ENCODE results near the gene ANKRD22. TPM values are rescaled to one million over a fixed set of nuclear protein-coding genes. Genes with fewer than 3 reads are reported as not detected.

ANKRD22 gene
- total and polyA plus RNA-seq, 2 of the 8 experiments (the other 6 are each of a cell fraction or from before 2014, with no cell fraction given), result 0.68 TPM; not detected in 1

- ChIA-PET POLR2A (ENCODE audit: partially characterized antibody) (interaction anchor here (0.6 kb wide), 1 partner anchor 40 kb away, joined by 3 read pairs; no protein-coding TSS in a partner anchor), CTCF (ENCODE audit: partially characterized antibody) (interaction anchor here (1.0 to 3.1 kb wide), 7 partner anchors 30 to 222 kb away, joined by 3 to 9 read pairs (median 4); partner anchors contain the start of gene RNLS)
- H2BK120ac ChIP-seq (replicated peaks; ENCODE audit: low read depth, low read length), result no peak overlapping the region
- no peak overlapping the region for H3K14ac ChIP-seq (ENCODE audit: insufficient read length)
- H3K79me2 ChIP-seq (ENCODE audit: control insufficient read depth in 1 of 2, insufficient read depth in 2 of 2, low read length in 2 of 2), result no peaks in the 10 kb centered on the region
- H2BK12ac ChIP-seq (ENCODE audit: low read depth, low read length), result no peak overlapping the region
- DNase-seq (ENCODE audit: low read depth in 1 of 2, low spot score in 2 of 2), result no peak
- H3K23ac ChIP-seq (ENCODE audit: insufficient read length), result no peak overlapping the region
- H3K4ac ChIP-seq (replicated peaks; ENCODE audit: insufficient read length, low read depth, low read length), result no peak overlapping the region
- H3K56ac ChIP-seq (replicated peaks; ENCODE audit: insufficient read length, low read depth, low read length), result no peak overlapping the region
- H3K4me2 ChIP-seq (ENCODE audit: insufficient read depth in 1 of 2, low read depth in 2 of 2, low read length in 2 of 2), result no peak overlapping the region
- H3K9ac ChIP-seq (replicated peaks in 1 of 4; ENCODE audit: extremely low read depth in 1 of 4, low read depth in 3 of 4, low read length in 3 of 4), result no peak overlapping the region
- no peak overlapping the region for H3K27ac ChIP-seq (ENCODE audit: low read depth, low read length)
- H3K18ac ChIP-seq (ENCODE audit: extremely low read depth, low read length), result no peak overlapping the region
- H3K23me2 ChIP-seq (ENCODE audit: low read depth, low read length), result no peaks in the 10 kb centered on the region
- H3K4me1 ChIP-seq (replicated peaks in 1 of 4; ENCODE audit: control insufficient read depth in 3 of 4, insufficient read depth in 4 of 4, low read length in 3 of 4), result peaks cover 0 to 3% (median under 1%) of the 10 kb centered on the region in 4 experiments; a peak in 3 of 7 replicates
- no peak overlapping the region for H2BK15ac ChIP-seq (ENCODE audit: low read length)
- no peaks in the 10 kb centered on the region for H3K9me3 ChIP-seq (ENCODE audit: insufficient read depth in 2 of 2, low read depth in 1 of 2, low read length in 1 of 2)
- H3K79me1 ChIP-seq (ENCODE audit: low read depth, low read length), result no peaks in the 10 kb centered on the region
- no peak overlapping the region for H4K8ac ChIP-seq (ENCODE audit: extremely low read depth, insufficient read depth, low read length)
- no peak overlapping the region for H2BK5ac ChIP-seq (ENCODE audit: low read depth, low read length)
- no peaks in the 10 kb centered on the region for H3K36me3 ChIP-seq (ENCODE audit: control insufficient read depth in 2 of 4, insufficient read depth in 4 of 4, low read length in 3 of 4)
- H4K5ac ChIP-seq (ENCODE audit: insufficient read length, low read depth, low read length), result no peak overlapping the region
- H4K20me1 ChIP-seq (replicated peaks in 1 of 2; ENCODE audit: control insufficient read depth in 1 of 2, insufficient read depth in 2 of 2, low read length in 2 of 2), result no peaks in the 10 kb centered on the region
- no peak overlapping the region for H4K91ac ChIP-seq (replicated peaks; ENCODE audit: insufficient read length, low read length)
- no peak for TF ChIP-seq CBX8 (IDR thresholded peaks at IDR 0.05; ENCODE audit: borderline replicate concordance, low read depth, low read length)
- TF ChIP-seq CTCF (IDR thresholded peaks at IDR 0.05; ENCODE audit: control extremely low read depth in 1 of 3, insufficient read depth in 1 of 3, low read depth in 1 of 3, low read length in 3 of 3), result no peak
- no peak for TF ChIP-seq ATF2 (IDR thresholded peaks at IDR 0.05; ENCODE audit: low read length)
- no peak for TF ChIP-seq SIRT6 (IDR thresholded peaks at IDR 0.05; ENCODE audit: low read length)
- TF ChIP-seq HDAC6 (IDR thresholded peaks at IDR 0.05; ENCODE audit: low read depth, low read length), result no peak
- no peaks in the 10 kb centered on the region for H3K27me3 ChIP-seq (replicated peaks in 1 of 4; ENCODE audit: control insufficient read depth in 3 of 4, extremely low read depth in 1 of 4, insufficient read depth in 3 of 4, low read length in 3 of 4)
- no peak overlapping the region for H3K4me3 ChIP-seq (ENCODE audit: extremely low read depth in 1 of 4, insufficient read depth in 2 of 4, low read depth in 3 of 4, low read length in 4 of 4)
- no peak for FAIRE-seq
- no peak overlapping the region for H2BK20ac ChIP-seq (ENCODE audit: low read length)
- no peak overlapping the region for H2AFZ ChIP-seq (ENCODE audit: low read length)
- 39% methylated on average over 2 of the region's 2 CpGs; no CpG with 5 or more reads in 1 of the 2 experiments for WGBS, 2 experiments (ENCODE audit: extremely low coverage in 1 of 2, insufficient coverage in 1 of 2, insufficient read length in 1 of 2, insufficient replicate concordance in 2 of 2, low coverage in 1 of 2, low lambda C conversion rate in 2 of 2, missing lambda C conversion rate in 1 of 2)
- H2AK5ac ChIP-seq (ENCODE audit: low read depth, low read length), result no peak overlapping the region
Measured at GRCh38 chr10:88805361-88805760, 46.3 kb downstream of the ANKRD22 start.
